Stimulated activated CD8-positive, alpha-beta memory T cell treated with anti-CD3 and anti-CD28 coated beads, Interleukin-7, amount 100 ng/mL, for 1 hour (primary cell): ENCODE data around the gene CHID1.

ENCODE experiments used
- DNase-seq, 2 donors: peaks; one replicate each; pipeline ENCODE4 v3.0.0-alpha.2; 2020; ENCODE audit warnings: low read depth in 2 of 2

The CHID1 gene

GRCh38 chr11:849951-850774 lies 60.4 kb downstream of the CHID1 start:
- DNase-seq = no peak

- no peak for DNase-seq
Observed at GRCh38 chr11:849104-849824, 61.3 kb downstream of the CHID1 start.

- DNase-seq = peak; percentile 44 to 48
Observed at GRCh38 chr11:848380-848931, 62.2 kb downstream of the CHID1 start.

GRCh38 chr11:847876-848275 lies 62.7 kb downstream of the CHID1 start:
- DNase-seq = no peak

GRCh38 chr11:846496-847098 lies 64.0 kb downstream of the CHID1 start:
- no peak for DNase-seq

- DNase-seq = no peak
Observed at GRCh38 chr11:845872-846495, 64.6 kb downstream of the CHID1 start.

- DNase-seq = no peak
Observed at GRCh38 chr11:844693-845644, 65.6 kb downstream of the CHID1 start.

GRCh38 chr11:843818-844692 lies 66.6 kb downstream of the CHID1 start:
- DNase-seq = no peak

GRCh38 chr11:843086-843734 lies 67.4 kb downstream of the CHID1 start:
- no peak for DNase-seq

- DNase-seq = peak; percentile 75 to 82
Observed at GRCh38 chr11:842370-843002, 68.1 kb downstream of the CHID1 start, which contains the start of the genes POLR2L and TSPAN4. TSS of gene POLR2L (minus strand) at chr11:842529. CDS start at chr11:842508, 21 bp downstream. TSS of gene TSPAN4 (plus strand) at chr11:842852. CDS start at chr11:850305, 7,453 bp downstream.

- no peak for DNase-seq
Observed at GRCh38 chr11:841981-842369, 68.6 kb downstream of the CHID1 start.

GRCh38 chr11:839875-840617 lies 70.6 kb downstream of the CHID1 start:
- no peak for DNase-seq

GRCh38 chr11:839280-839623 lies 71.4 kb downstream of the CHID1 start:
- DNase-seq = no peak

- no peak for DNase-seq
Observed at GRCh38 chr11:838441-839279, 72.0 kb downstream of the CHID1 start.

GRCh38 chr11:837990-838307 lies 72.7 kb downstream of the CHID1 start:
- no peak for DNase-seq

- no peak for DNase-seq
Observed at GRCh38 chr11:837189-837989, 73.2 kb downstream of the CHID1 start.
